Left ventricle myocardium superior (tissue), 1 donor: ENCODE measurements around the gene B4GALT3. TPM values are rescaled to one million over a fixed set of nuclear protein-coding genes. Genes with fewer than 3 reads are reported as not detected.
A peak's percentile ranks its signal among the peaks of the same experiment; 100 is the strongest.

Experiments
- ATAC-seq: fragments of 200-7000 bp; cut with Tn5 transposase; one replicate; pipeline ENCODE4 v1.9.1; 2020; ENCODE audit warnings: mild to moderate bottlenecking, moderate library complexity
- DNase-seq: peaks from one replicate; pipeline ENCODE4 v3.0.0-alpha.2; 2020
- intact Hi-C: fragments of 100-400 bp; cut with micrococcal nuclease; formaldehyde crosslinking; loops from one replicate; pipeline ENCODE4 v1.11.0; 2022
- total RNA-seq: library from RNA; stranded (reverse); fragmentation: NEBNext Ultra II Directional; extraction: Animal tissue kit (Norgen Biotek cat#: 25700); gene quantifications from one replicate; pipeline ENCODE4 v1.2.1, GENCODE V29; 2021
- donor health status: DM: no; HTN: yes; CAD: no; lungs with severe emphysema.

B4GALT3 gene
- total RNA-seq, 1 donor from 2014 or later = 23.6 TPM

DNA sequence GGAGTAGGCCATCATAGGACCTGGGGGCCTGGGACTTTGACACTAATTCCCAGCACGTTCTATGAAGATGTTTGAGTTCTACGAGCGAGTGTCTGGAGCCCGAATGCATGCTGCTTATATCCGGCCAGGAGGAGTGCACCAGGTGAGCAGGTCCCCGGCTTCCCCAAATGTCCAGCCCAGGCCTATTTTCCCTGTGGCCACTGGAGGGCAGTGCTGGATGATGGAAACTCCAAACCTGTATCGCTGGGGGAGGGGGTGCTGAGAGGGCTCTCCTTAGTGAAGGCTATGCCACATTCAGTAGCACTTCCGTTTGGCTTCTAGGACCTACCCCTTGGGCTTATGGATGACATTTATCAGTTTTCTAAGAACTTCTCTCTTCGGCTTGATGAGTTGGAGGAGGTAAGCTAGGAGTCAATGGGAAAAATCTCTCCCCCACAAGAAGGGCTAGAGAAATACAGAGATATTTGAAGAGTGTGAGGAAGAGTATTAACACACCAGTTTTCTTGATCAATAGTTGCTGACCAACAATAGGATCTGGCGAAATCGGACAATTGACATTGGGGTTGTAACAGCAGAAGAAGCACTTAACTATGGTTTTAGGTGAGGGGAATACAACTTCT is 32.6 kb upstream of the B4GALT3 start:
- ATAC-seq (peak; percentile 60), DNase-seq (peak; percentile 75)
- intact Hi-C loops = no loop called here

GRCh38 chr1:161207173-161207572 is 29.9 kb upstream of the B4GALT3 start:
- ATAC-seq = peak; percentile 82

GRCh38 chr1:161206411-161207140 is 29.3 kb upstream of the B4GALT3 start:
- ATAC-seq (peak; percentile 38), DNase-seq (no peak)
- intact Hi-C loops = no loop called here

More at GRCh38 chr1:161207173-161207572, 29.9 kb upstream of the B4GALT3 start:
- intact Hi-C loops = no loop called here
- peak; percentile 46 for DNase-seq

DNA sequence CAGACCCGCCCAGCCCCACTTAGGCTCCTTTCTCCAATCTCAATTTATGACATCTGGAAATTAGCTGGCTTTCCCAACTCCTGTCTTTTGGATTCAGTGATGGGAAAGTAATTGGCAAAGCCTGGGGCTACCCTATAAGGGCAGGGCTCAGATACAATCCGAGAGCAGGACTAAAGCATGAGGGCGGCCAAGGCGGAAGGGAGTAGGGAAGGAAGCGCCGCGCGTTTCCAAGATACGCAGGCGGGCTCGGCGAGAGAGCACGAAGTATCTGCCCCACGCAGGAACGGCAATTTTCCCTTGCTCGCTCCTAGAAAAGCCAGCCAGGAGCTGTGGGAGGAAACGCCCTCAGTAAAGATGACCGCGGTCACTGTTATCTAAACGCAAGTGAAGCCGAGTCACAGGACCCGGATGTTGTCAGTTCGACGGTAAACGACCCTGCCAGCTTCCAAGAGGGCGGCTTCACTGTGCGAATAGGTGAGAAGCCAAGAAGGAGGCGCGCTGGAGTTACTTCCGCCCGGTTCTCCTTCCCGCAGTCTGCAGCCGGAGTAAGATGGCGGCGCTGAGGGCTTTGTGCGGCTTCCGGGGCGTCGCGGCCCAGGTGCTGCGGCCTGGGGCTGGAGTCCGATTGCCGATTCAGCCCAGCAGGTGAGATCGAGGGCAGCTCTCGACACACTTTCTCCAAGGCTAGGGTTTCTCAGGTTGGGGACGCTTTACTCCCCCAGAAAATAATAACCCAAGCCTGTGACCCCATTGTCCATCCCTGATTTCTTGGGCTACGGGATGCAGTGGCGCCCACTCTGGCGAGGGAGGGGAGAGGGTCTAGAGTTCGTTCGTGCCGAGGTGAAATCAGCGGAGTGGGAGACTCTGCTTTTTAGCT is 24.8 kb upstream of the B4GALT3 start, which contains the start of gene NDUFS2:
TSS of gene NDUFS2 (plus strand) at position 532 of the 877 bp plus-strand sequence. CDS start at position 551, 19 bp downstream.
- DNase-seq (peak; percentile 97), ATAC-seq (peak; percentile 84)
- intact Hi-C loops = loop anchor here (2.0 kb wide), 1 partner anchor 17 kb away; no protein-coding TSS in a partner anchor

GRCh38 chr1:161200992-161201835 is 23.9 kb upstream of the B4GALT3 start:
- intact Hi-C loops = loop anchor here (2.0 kb wide), 1 partner anchor 16 kb away; no protein-coding TSS in a partner anchor
- peak; percentile 52 for ATAC-seq
- DNase-seq = peak; percentile 58

DNA sequence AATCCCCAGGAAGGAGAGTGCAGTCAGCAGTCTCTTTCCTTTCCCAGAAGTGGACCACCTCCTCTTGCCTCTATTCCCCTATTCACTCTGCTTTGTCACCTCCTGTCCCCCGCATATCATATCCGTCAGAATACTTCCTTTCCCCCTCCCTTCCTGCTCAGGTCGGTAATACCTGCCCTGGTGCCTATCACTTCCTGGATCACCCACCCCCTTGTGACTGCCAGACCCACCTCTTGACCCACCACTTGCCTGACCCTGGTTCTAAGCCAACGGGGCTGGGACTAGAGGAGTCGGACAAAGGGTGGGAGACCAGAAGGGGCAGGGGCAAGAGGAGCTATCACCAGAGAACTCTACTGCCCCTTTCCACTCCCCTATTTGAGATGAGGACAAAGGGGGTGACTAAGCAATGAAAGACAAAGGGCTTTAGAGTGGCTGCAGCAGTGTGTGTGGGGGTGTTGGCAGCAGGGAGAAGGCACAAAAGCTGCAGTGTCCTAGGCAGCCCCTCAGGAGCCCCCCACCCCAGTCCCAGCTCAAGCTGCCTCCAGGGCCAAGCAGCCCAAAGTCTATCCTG is 23.2 kb upstream of the B4GALT3 start:
- ATAC-seq (no peak), DNase-seq (no peak)
- intact Hi-C loops = loop anchor here (2.0 kb wide), 1 partner anchor 16 kb away; no protein-coding TSS in a partner anchor

DNA sequence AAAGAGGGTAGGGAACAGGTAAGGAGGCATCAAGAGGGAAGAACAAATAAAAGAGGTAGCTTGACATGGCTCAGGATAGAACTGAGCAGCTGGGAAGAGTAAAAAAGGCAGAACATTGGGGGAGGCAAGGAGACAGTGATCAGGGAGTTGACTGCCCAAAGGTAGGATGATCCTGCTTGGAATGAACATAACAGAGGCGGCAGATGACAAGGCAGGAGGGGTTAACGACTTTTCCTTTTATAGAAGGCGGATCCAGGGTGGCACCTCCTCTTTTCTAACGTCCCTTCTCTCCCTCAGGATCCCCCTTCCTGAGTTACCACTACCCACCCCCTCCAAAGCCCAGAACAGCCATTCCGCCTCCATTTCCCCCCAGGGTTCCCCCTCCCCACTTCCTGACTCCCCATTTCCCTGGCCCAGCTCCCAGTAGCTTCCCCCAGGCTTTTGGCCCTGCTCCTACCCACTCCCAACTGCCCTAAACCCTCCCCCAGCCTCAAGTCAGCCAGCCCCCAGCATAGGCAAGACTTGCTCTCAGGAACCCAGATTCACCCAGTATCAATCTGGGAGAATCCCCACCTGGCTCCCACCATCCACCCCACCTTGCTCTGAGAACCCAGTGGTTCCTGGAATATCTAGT is 22.3 kb upstream of the B4GALT3 start:
- intact Hi-C loops = loop anchor here (2.0 kb wide), 1 partner anchor 15 kb away; no protein-coding TSS in a partner anchor
- no peak for ATAC-seq
- no peak for DNase-seq

GRCh38 chr1:161198897-161199431 is 21.7 kb upstream of the B4GALT3 start, which contains the start of gene ADAMTS4:
Gene ADAMTS4, minus strand, starts transcription at chr1:161199054. Its CDS starts 427 bp downstream, at chr1:161198627.
- DNase-seq (peak; percentile 69), ATAC-seq (peak; percentile 35)
- intact Hi-C loops = no loop called here

- peak; percentile 0 for ATAC-seq
- intact Hi-C loops = no loop called here
- DNase-seq = peak; percentile 59
Observed at GRCh38 chr1:161198194-161198896, 21.0 kb upstream of the B4GALT3 start.

DNA sequence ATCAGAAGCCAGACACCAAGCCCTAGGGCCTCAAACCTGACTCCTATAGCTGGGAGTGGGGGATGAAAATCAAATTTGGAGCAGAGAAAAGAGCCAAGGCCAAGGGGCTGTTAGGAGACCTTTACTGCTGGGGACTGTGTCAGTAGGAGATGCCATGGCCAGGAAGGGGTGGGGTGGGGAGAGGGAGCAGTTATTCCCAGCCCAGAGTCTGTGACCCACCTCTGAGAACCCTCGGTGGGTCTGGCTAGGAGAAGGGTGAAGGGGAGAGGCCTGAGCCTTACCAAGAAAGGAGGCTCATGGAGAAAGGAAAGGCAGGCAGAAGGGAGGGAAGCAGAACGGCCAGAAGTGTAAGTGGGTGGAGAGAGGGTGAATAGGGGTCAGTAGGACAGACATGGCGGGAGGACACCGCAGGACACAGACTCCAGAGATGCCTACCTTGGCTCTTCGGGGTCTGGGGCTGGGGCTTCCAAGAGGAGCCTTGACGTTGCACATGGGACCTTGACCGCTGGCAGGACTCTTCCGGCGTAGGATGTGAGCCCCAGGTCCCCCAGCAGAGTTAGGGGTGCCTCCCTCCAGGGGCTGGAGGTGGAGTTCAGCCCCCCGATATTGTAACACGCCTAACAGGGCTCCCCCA is 20.4 kb upstream of the B4GALT3 start:
- DNase-seq (no peak), ATAC-seq (no peak)
- intact Hi-C loops = no loop called here

DNA sequence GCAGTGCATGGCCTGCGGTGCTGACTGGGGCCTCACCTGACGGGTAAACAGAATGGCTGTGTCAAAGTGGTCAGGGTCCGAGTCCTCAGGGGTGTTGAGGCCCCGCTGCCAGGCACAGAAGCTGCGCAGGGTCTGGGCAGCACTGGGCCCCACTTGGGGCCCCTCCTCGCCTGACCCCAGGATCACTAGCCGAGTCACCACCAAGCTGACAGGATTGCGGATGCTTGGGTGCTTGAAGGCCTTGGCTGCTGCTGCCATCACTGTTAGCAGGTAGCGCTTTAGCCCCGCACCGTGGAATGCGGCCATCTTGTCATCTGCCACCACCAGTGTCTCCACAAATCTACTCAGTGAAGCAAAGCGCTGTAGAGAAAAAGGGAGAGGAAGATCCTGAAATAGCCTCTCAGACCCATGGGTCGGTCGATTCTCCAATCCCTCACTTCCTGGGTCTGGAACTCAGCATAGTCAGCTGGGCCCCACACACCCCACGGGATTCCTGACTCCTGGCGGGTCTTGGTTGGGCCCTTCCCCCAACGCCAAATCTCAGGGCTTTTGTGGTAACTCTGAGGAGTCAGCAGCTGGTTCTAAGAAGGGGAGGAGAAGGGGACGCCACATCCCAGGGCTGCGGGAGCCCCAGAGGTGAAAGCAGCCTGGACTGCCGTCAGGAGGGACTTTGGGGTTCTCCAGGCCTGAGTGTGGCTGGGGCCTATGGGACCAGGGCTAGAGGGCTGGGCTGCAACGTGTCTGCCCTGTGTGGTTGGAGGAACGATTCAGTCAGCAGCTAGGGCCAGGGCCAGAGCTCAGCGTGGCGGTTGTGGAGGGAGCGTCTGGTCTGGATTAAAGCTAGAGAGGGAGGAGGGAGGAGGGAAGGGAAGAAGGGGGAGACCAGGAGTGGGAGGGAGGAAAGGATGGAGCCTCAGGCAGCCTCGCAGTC is 19.5 kb upstream of the B4GALT3 start:
- DNase-seq (peak; percentile 69), ATAC-seq (peak; percentile 4)
- intact Hi-C loops = no loop called here

DNA sequence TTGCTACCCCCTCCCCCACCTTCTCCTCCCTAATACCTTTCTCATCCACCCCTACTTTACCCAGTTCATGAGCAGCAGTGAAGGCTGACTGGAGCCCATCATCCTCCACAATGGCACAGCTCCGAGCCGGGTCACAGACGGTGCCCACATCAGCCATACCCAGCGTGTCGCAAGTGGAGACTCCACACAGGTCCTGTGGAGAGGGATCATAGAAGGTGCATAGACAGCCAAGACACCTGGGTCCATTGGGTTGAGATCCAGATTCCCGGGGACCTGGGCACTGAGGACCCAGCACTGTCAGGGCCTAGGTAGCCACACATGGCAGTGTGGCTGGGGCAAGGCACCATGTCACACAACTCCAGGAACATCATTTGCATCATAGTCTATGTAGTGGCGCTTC is 18.8 kb upstream of the B4GALT3 start:
- ATAC-seq (no peak), DNase-seq (no peak)
- intact Hi-C loops = no loop called here

- intact Hi-C loops = no loop called here
- DNase-seq = no peak
- no peak for ATAC-seq
Observed at GRCh38 chr1:161195171-161195570, 17.9 kb upstream of the B4GALT3 start.

GRCh38 chr1:161193561-161194235 is 16.4 kb upstream of the B4GALT3 start:
- no peak for DNase-seq
- no peak for ATAC-seq
- intact Hi-C loops = no loop called here
